Lower leg skin (tissue), 4 donors: ENCODE data around the gene NIPBL. TPM values are rescaled to one million over a fixed set of nuclear protein-coding genes. Genes with fewer than 3 reads are reported as not detected.

Source experiments
- DNase-seq, 2 donors: peaks; one replicate each; pipeline ENCODE4 v3.0.0-alpha.2; 2019; ENCODE audit warnings: low spot score in 2 of 2
- H3K4me3 ChIP-seq: fragments of 200-600 bp; sonication (generic); 2 replicates; pipeline ENCODE4 v1.5.1; 2017; ENCODE audit warnings: mild to moderate bottlenecking, low read depth; ENCODE audit not compliant: poor library complexity, severe bottlenecking
- CTCF ChIP-seq, 3 donors: fragments of 450-650 bp; IDR thresholded peaks; one replicate each; pipeline ENCODE4 v1.5.1; 2016; ENCODE audit warnings: antibody characterized with exemption in 3 of 3, mild to moderate bottlenecking in 3 of 3, moderate library complexity in 2 of 3
- POLR2A ChIP-seq, 2 donors: fragments of 450-650 bp; IDR thresholded peaks; one replicate each; pipeline ENCODE4 v1.6.1; 2016 to 2017; ENCODE audit warnings: antibody characterized with exemption in 2 of 2, mild to moderate bottlenecking in 1 of 2, moderate library complexity in 1 of 2
- WGBS, 2 donors: methylation state at CpG; one replicate each; pipeline ENCODE4 v1.1.5; 2018; 5-methylcytosine and 5-hydroxymethylcytosine counted together
- intact Hi-C: fragments of 100-400 bp; cut with DNase I; formaldehyde crosslinking; loops from one replicate; pipeline ENCODE4 v1.15.0; 2023; ENCODE audit warnings: low total_unique reads
- total RNA-seq, 4 donors: library from RNA; depleted of rRNA; stranded (reverse); fragments of >200 nt; gene quantifications; one replicate each; pipeline ENCODE4 v1.1.0, GENCODE V29; 2016

The NIPBL gene
- total RNA-seq, 4 donors from 2014 or later: 39.0 to 56.9 (median 49.4) TPM

GRCh38 chr5:36948650-36949049 lies 72.1 kb downstream of the NIPBL start:
- WGBS, 2 donors: 65 to 74% methylated on average over 1 of the region's 1 CpG
- no peak overlapping the region for H3K4me3 ChIP-seq
- intact Hi-C loops: no loop called here
- TF ChIP-seq CTCF (IDR thresholded peaks at IDR 0.05): no peak
- no peak for TF ChIP-seq POLR2A (IDR thresholded peaks at IDR 0.05)
- DNase-seq: no peak

GRCh38 chr5:36949593-36949992 lies 73.0 kb downstream of the NIPBL start:
- no peak overlapping the region for H3K4me3 ChIP-seq

GRCh38 chr5:36950586-36951457 lies 74.3 kb downstream of the NIPBL start:
- H3K4me3 ChIP-seq: no peak overlapping the region
- DNase-seq: no peak
- intact Hi-C loops: no loop called here
- TF ChIP-seq POLR2A (IDR thresholded peaks at IDR 0.05) (no peak), CTCF (IDR thresholded peaks at IDR 0.05) (no peak)
- 43 to 45% methylated on average over 5 of the region's 5 CpGs for WGBS, 2 donors

More at GRCh38 chr5:36949593-36949992, 73.0 kb downstream of the NIPBL start:
- 85 to 88% methylated on average over 1 of the region's 1 CpG for WGBS, 2 donors
- DNase-seq: no peak
- intact Hi-C loops: no loop called here
- TF ChIP-seq POLR2A (IDR thresholded peaks at IDR 0.05): no peak

GRCh38 chr5:36953043-36953442 lies 76.5 kb downstream of the NIPBL start:
- 50 to 58% methylated on average over 2 of the region's 2 CpGs for WGBS, 2 donors
- intact Hi-C loops: no loop called here
- no peak overlapping the region for H3K4me3 ChIP-seq
- no peak for DNase-seq
- TF ChIP-seq POLR2A (IDR thresholded peaks at IDR 0.05): no peak
- no peak for TF ChIP-seq CTCF (IDR thresholded peaks at IDR 0.05)

- DNase-seq: no peak
- TF ChIP-seq CTCF (IDR thresholded peaks at IDR 0.05): no peak
- TF ChIP-seq POLR2A (IDR thresholded peaks at IDR 0.05): no peak
- intact Hi-C loops: no loop called here
- 86 to 89% methylated on average over 3 of the region's 3 CpGs for WGBS, 2 donors
- H3K4me3 ChIP-seq: no peak overlapping the region
These were observed 81.5 kb downstream of the NIPBL start for GRCh38 chr5:36957953-36958537.

GRCh38 chr5:36958612-36959011 lies 82.0 kb downstream of the NIPBL start:
- 56 to 64% methylated on average over 2 of the region's 2 CpGs for WGBS, 2 donors
- DNase-seq: no peak
- H3K4me3 ChIP-seq: no peak overlapping the region
- intact Hi-C loops: no loop called here
- TF ChIP-seq CTCF (IDR thresholded peaks at IDR 0.05) (no peak), POLR2A (IDR thresholded peaks at IDR 0.05) (no peak)
